NCI-H1048 (cell line): ENCODE data around the gene ANXA10.
"Not testable (repeated sequence)": the region's sequence is repeated elsewhere in the genome, so short reads cannot be mapped to it uniquely, and the experiment has no call there.

ENCODE experiments used
- DNase-seq: peaks from one replicate; lab custom pipeline; 2025; lab: John Stamatoyannopoulos, UW

The ANXA10 gene

DNA sequence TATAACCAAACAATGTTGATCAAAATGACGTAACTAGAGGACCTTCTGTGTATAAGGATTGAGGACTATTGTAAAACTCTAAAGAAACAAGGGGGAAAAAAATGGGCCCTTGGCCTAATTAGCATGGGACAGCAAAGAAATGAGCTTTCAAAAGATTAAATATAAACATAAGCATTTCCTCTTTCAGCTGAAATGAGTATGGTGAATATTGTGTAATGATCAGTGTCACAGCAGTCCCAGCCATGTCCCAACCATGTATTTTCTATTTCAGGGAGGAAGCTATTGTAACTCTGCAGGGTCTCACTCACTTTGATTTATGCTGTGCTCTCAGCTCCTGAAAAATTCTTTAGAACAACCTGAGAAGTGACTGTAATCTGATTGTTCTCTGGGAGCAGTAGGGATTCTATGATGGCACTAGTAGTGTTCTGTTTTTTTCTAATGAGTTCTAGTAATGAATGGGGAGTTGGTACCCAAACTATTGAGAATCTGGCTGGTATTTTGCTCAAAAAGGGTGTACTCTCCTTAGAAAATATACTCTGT, 25.8 kb downstream of the ANXA10 start:
- DNase-seq: no peak

DNA sequence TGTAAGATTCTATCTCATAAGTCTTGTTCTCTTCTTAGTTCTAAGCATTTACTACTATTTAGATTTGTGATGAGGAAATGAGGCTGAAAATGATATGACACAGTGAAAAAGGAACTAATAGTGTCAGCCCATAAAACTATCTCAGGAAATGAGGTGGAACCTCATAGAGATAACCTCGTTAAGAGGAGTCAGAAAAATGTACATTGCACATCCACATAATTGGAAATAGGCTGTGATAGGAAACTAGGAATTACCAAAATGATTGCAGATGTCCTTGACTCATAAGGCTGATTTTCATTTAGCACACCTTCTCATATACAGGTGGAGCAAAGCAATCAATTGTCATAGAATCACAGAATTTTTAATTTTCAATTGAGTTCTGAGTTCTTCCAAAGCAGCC, 26.8 kb downstream of the ANXA10 start:
- no peak for DNase-seq

DNA sequence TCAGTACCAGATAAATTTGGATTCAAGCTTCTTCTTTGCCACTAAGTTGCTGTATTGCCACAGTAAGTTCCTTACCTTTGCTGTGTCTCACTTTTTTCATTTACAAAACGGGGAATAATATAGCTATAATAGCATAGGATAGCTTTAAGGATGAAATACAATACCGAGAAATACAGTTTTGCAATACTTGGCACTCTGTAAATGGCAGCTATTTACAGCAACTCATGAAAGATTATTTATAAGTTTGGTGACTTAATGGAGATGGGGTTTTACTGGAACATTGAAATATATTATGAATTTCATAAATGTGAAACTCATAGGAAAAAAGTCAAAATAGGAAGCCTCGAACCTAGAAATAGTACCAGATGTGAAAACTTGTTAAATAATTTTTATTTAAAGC, 27.6 kb downstream of the ANXA10 start:
- no peak for DNase-seq

DNA sequence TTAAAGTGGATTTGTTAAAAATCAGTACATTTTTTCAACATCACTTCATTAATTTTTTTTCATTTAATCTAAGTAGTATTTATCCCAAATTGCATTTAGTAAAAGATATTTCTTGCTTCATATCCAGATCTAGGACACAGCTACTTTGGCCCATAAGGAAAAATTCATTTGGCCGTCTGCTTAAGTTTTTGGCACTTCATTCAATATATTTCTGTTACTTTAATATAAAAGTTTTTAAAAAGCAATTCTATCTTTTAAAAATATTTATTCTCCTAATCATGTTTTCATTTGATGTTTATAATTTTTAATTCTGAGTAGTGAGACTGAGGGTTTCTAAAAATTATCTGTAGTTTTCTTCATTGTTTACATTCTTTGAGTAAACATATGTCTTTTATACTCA, 28.5 kb downstream of the ANXA10 start:
- DNase-seq: no peak

DNA sequence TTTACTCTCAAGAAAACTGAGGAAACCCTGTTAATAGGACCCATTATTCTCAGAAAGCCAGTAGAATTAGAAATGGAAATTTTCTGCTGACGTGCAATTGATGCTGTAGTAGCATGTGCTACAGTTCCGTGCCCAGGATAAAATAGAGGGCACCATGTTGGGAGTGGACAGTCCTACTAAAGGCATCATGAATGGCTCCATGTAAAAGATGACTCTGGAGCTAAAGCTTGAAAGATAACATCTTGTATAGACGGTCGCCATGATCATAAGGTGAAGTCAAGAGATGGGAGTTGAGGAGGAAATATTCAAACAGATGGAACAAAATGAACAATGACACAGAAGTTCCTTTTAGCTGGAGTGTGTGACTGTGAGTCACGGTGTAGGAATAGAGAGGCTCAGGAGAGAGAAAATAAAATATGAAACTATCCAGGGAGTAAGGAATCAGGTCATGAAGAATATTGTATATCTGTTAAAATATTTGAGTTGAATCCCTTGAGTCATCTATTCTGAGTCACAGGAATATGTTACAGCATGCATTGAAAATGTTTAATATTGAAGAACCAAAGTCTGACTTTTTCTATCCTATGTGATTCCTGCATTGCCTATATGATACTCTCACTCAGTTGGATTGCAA, 31.8 kb downstream of the ANXA10 start:
- DNase-seq: no peak

DNA sequence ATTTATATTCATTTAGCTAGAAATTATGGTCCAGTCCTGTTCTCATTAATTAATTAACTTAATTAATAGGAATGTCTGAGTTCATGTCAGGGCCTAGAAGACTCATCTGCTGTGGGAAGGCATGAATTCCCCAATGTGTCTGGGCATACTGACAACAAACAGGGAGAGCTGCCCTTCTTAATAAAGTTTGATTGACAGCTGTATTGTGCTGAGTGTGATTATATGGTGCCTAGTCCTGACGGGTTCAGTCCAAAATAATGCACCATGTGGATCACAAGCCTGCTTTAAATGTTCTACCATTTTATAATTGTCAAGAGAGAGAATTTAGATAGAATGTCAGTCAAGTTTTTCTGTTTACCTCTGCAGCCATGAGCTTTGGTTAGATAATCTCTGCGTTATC, 34.6 kb downstream of the ANXA10 start:
- no peak for DNase-seq

DNA sequence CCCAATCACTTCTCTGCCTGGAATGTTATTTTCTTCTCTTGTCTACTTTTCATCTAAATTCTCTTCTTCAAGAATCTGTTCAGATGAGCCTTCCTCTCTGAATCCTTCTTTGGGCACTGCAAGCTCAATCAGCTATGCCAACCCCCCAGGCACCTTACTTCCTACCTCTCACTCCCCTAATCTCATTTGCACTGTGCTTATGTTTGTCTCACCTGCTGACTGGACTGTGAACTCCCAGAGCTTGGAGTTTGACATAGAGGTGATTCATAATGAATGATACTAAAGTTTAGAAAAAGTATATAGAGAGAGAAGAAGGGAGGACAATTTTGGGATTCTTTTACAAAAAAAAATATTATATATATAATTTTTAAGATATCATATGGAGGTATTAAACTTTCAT, 36.3 kb downstream of the ANXA10 start:
- no peak for DNase-seq

DNA sequence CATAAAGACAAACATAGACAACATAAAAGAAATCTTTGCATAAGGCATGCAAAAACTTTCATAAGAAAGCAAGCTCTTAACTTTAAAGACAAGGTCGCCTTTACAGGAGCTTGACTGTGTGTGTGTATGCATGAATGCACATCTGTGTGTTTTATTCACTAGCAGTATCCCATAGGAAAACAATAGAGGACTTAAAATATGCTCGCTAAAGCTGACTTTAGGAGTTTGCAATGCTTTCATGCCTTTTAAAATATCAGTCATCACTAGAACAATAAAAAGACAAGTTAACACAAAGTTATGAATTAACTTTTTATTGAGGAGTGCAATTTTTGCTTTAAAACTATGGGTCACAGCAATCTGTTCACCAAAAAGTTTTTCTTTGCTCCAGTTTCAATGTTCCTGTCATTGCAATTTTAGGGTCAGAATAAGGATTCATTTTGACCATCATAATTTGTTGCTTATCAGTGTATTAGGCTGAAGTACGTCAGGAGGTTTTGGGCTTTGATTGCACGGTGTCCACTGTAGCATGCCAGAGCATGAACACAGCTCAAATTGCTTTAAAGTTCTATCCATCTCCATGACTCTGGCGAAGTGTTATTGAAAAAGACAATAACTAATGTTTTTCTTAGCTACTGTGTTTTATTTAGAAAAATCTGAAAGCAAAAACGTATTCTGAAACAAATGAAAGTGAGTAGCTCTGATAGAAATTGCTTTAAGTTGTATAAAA, 36.9 kb downstream of the ANXA10 start:
- no peak for DNase-seq

DNA sequence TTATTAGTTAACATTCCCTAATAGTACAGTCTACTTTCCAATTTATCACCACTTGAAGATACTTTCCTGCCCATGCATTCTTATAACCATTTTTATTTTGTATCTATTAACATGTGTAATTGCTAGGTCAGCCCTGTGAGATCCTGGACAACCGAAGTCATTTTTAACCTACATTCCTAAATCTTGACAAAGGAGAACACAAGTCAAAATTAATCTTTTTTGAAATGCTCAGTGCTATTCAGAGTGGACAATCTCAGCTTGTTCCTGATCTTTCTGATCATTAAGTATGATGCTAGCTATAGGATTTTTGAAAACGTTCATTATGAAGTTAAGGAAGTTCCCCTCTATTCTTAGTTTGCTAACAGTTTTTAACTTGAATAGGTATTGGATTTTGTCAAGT, 37.5 kb downstream of the ANXA10 start:
- DNase-seq: no peak

DNA sequence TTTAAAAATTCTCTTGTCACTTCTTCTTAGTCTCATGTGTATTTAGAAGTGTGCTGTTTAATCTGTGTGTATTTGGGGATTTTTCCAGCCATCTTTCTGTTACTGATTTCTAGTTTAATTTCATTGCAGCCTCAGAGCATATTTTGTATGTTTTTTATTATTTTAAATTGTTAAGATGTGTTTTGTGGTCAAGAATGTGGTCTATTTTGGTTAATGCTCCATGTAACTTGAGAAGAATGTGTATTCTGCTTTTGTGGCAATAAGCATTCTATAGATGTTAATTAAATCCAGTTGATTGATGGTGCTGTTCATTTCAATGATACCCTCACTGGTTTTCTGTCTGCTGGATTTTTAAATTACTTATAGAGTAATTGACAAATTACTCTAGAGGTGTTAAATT, 38.9 kb downstream of the ANXA10 start:
- no peak for DNase-seq

DNA sequence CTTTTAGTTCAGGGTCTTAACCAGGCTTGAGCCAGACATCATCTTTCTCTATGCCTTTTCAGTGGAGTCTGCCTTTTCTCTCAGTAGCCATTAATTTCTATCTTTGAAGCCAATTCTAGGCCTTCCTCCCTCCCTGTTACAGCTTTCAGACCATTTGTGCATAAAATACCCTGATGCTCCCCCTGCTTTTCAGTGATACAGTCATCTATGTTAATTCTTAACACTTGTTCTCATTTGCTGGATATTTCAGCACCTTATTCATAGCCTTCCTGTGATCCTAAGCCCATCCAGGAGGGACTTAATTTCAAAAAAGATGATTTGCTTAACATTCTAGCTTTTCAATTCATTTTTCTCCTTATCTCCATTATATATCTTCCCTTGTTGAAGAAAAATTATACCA, 42.3 kb downstream of the ANXA10 start:
- DNase-seq: no peak

DNA sequence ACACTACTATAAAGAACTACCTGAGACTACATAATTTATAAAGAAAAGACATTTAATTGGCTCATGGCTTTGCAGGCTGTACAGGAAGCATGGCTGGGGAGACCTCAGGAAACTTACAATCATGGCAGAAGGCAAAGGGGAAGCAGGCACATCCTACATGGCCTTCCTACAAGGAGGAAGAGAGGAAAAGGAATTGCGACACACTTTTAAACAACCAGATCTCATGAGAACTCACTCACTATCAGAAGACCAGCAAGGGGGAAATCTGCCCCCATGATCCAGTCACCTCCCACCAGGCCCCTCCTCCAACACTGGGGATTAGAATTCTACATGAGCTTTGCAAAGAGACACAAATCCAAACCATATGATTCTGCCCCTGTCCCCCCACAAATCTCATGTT, 43.5 kb downstream of the ANXA10 start:
- not testable (repeated sequence) for DNase-seq

DNA sequence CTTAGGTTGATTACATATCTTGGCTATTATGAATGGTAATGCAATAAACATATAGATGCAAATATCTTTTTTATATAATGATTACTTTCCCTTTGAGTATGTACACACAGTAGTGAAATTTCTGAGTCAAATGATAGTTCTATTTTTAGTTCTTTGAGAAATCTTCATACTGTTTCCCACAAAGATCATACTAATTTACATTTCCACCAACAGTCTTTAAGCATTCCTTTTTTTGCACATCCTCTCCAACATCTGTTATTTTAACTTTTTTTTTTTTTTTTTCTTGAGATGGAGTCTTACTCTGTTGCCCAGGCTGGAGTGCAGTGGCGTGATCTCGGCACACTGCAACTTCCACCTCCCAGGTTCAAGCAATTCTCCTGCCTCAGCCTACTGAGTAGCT, 45.4 kb downstream of the ANXA10 start:
- not testable (repeated sequence) for DNase-seq

DNA sequence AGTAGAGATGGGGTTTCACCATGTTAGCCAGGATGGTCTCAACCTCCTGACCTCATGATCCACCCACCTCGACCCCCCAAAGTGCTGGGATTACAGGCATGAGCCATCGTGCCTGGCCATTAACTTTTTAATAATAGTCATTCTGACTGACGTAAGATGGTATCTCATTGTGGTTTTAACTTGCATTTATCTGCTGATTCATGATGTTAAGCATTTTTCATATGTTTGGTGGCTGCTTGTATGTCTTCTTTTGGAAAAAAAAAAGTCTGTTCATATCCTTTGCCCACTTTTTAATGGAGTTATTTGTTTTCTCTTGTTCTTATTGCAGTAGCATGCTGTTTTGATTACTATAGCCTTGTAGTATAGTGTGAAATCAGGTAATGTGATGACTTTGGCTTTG, 45.8 kb downstream of the ANXA10 start:
- DNase-seq: no peak

DNA sequence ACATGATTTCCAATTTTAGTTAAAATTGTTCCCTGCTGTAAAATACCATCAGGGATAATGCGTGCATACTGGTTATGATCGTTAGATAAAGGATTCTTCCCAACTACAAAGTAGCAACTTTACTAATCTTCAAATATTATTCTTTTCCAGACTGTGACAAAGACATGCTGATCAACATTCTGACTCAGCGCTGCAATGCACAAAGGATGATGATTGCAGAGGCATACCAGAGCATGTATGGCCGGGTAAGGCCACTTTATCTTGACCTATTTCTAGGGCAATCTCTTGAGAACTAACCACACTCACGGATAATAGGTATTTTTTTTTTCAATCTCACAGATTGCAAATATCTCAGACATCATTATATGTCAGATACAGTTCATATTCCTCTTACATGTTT, 47.0 kb downstream of the ANXA10 start:
- DNase-seq: no peak

DNA sequence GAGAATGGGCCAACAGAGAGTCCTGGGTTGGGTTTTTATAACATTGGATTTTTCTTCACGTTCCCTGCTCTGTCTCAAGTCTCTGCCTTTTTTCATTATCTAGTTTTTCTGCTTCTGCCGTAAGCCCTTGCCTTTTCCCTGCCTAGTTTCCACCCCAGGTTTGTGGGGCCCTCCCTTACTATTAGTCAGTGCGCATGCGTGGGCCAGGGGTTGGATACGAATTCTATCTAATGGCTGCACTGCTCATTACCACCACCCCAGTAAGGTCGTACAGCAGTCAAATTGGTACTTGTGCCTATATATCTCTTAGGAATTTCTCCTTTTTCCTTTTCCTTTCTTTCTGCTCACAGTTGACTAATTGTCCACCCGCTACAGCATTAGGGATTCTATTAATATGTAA, 49.4 kb downstream of the ANXA10 start:
- DNase-seq: no peak

DNA sequence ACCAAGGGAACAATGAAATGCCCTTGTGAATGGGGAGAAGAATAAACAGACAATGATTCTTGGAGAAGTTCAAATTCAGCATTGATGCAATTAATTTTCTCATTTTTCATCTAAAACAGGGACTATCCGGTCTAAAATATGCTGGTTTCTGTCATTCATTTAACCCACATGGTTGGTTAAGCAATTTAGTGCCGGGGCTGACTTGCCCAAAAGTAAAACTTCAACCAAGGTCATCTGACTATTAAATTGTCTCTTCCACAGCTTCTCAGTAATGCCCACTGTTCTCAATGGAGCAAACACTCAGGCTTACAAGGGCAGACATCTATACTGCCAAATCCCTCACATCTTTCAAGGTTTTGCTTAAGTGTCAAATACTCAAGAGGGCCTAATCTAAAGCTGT, 51.3 kb downstream of the ANXA10 start:
- no peak for DNase-seq

DNA sequence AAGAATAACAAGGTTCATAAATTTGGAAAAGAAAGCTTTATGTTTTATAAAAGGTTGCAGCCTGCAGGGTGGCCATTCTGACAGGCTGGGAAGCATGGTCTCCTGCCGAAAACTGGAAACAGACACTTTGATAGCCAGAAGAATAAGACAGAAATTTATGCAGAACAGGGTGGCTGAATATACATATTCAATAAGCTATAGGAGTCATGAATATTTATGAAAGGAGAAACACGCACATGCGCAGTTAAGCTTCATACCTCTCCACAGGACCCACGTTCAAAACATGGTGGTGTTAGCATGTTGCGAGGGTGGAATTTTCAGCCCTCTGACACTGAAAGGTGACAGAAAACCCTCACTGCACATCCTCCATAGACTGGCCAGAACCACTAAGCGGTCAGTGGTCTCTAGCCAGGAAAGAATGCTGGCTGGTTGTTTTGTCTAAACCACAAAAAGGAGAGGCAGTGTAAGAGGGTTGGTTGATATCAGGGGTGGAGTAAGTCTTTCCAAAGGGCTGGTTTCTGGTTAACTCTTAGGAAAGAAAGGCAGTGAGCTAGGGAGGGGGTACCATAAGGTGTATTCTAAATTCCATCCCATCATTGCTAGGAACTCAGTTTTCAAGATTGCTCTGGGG, 58.2 kb downstream of the ANXA10 start:
- no peak for DNase-seq

DNA sequence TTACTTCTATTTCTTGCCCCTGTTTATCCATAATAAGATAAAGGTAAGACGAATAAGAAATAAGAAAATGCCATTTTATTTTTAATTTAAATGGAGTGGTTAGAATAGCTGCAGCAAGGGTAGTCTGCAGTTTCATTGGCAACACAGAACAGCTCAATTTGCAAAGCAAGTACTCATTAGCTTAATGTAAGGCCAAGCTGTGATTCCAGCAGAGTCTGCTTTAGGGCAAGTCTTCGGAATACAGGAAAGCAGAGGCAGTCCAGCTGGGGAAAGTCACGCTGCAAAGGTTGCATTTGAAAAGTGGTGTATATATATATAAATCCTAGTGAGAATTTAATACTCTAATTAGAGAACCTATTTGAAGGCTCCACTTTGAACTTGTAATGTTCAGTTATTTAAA, 59.0 kb downstream of the ANXA10 start:
- DNase-seq: no peak

DNA sequence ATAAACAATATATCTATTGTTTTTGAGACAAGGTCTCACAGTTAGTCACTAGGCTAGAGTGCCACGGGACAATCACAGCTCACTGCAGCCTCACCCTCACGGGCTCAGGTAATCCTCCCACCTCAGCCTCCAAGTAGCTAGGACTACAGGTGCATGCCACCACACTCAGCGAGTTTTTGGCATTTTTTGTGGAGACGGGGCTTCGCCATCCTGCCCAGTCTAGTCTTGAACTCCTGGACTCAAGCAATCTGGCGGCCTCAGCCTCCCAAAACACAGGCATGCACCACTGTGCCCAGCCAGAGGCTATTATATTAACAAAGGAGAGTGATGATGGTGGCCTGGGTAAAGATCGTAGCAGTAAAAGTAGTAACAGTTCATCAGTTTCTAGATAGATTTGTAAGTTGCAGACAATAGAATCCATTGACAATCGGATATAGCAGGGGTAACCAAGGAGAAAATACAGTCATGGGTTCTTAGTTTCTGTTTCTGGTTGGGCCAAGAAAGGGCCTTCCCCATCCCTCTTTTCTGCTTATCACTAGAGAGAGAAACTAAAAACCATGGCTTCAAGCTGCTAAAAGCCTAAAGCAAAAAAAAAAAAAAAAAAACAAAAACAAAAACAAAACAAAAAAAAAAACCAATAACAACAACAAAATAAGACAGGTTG, 60.6 kb downstream of the ANXA10 start:
- DNase-seq: no peak

DNA sequence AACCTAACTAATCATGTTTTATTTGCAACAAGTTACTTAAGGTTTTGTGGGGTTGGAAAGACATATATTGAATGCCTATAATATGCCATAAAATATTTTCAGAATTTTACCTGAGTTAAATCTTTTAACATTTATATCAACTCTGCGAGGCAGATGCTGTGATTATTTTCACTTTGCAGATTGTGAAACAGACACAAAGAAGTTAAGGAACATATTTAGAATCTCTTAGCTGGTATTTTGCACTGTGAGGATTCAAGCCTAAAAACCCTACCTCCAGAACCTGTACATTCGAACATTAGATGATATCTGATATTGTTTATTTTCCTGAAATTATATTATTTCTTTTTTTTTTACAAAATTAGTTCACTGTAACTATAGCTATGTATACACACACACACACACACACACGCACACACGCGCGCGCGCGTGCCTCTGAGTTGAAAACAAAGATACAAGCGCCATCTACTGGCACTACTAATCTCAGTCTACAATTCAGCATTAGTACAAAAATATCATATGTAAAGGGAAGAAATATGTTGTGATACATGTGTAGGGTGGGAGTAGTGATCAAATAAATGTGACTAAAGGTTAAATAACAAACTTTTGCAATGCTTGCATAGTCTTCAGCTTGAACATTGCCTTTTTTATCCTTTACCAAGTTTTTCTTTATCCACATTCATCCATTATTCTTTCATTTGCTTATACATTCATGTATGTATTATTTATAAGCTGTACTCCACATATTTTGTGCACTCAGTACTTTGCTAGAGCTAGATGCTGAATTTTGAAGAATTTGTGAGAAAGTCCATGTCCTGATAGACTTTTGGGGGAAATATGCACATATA, 61.5 kb downstream of the ANXA10 start:
- DNase-seq: peak; percentile 5
